Occipital lobe (tissue), 2 donors: ENCODE data around the gene AFF3. TPM values are rescaled to one million over a fixed set of nuclear protein-coding genes. Genes with fewer than 3 reads are reported as not detected.
"Not testable (repeated sequence)": the region's sequence is repeated elsewhere in the genome, so short reads cannot be mapped to it uniquely, and the experiment has no call there.

Experiments used
- DNase-seq: peaks from one replicate; lab custom pipeline; 2025; lab: John Stamatoyannopoulos, UW
- total RNA-seq: library from RNA; depleted of rRNA; stranded (reverse); fragments of >200 nt; gene quantifications from one replicate; pipeline ENCODE4 v1.2.3, GENCODE V29; 2014

AFF3 gene
- total RNA-seq, 1 donor from 2014 or later: 105 TPM

- DNase-seq: no peak
Observed at GRCh38 chr2:99974275-99974674, 168.1 kb downstream of the AFF3 start.

- no peak for DNase-seq
Observed at GRCh38 chr2:99971326-99971900, 171.0 kb downstream of the AFF3 start.

- DNase-seq: no peak
Observed at GRCh38 chr2:99970292-99970868, 172.0 kb downstream of the AFF3 start.

- DNase-seq: no peak
Observed at GRCh38 chr2:99961196-99961913, 181.0 kb downstream of the AFF3 start.

GRCh38 chr2:99960790-99961189 is 181.6 kb downstream of the AFF3 start:
- no peak for DNase-seq

- DNase-seq: no peak
Observed at GRCh38 chr2:99960291-99960690, 182.1 kb downstream of the AFF3 start.

GRCh38 chr2:99959261-99960014 is 183.0 kb downstream of the AFF3 start:
- no peak for DNase-seq

GRCh38 chr2:99957332-99958133 is 184.9 kb downstream of the AFF3 start:
- no peak for DNase-seq

GRCh38 chr2:99956232-99957030 is 186.0 kb downstream of the AFF3 start:
- DNase-seq: no peak

- no peak for DNase-seq
Observed at GRCh38 chr2:99953750-99954149, 188.6 kb downstream of the AFF3 start.

GRCh38 chr2:99949963-99950362 is 192.4 kb downstream of the AFF3 start:
- DNase-seq: no peak

GRCh38 chr2:99949530-99949929 is 192.9 kb downstream of the AFF3 start:
- no peak for DNase-seq

- DNase-seq: no peak
Observed at GRCh38 chr2:99948010-99948409, 194.4 kb downstream of the AFF3 start.

- not testable (repeated sequence) for DNase-seq
Observed at GRCh38 chr2:99947366-99947765, 195.0 kb downstream of the AFF3 start.

GRCh38 chr2:99944019-99944418 is 198.4 kb downstream of the AFF3 start:
- no peak for DNase-seq

GRCh38 chr2:99942561-99943347 is 199.6 kb downstream of the AFF3 start:
- no peak for DNase-seq

GRCh38 chr2:99940963-99941362 is 201.4 kb downstream of the AFF3 start:
- DNase-seq: no peak

- no peak for DNase-seq
Observed at GRCh38 chr2:99939135-99939534, 203.3 kb downstream of the AFF3 start.

- no peak for DNase-seq
Observed at GRCh38 chr2:99938250-99938649, 204.1 kb downstream of the AFF3 start.

GRCh38 chr2:99936065-99936464 is 206.3 kb downstream of the AFF3 start:
- DNase-seq: no peak
